HEK293 (cell line): Measurements from ENCODE around the gene SELENOK.

Source experiments
- ZBTB7A ChIP-seq: fragments of 450-650 bp; formaldehyde crosslinking; IDR thresholded peaks from 2 replicates; pipeline ENCODE4 v1.5.1; 2016; ENCODE audit warnings: low read depth, missing biosample characterization, missing genetic modification characterization
- ZNF544 ChIP-seq: fragments of 450-650 bp; formaldehyde crosslinking; IDR thresholded peaks from 2 replicates; pipeline ENCODE4 v1.5.0; 2017; ENCODE audit warnings: missing biosample characterization, missing genetic modification characterization
- ZNF660 ChIP-seq: fragments of 450-650 bp; IDR thresholded peaks from 2 replicates; pipeline ENCODE4 v1.5.1; 2018; ENCODE audit warnings: missing biosample characterization, mild to moderate bottlenecking, missing genetic modification characterization
- ZNF777 ChIP-seq: fragments of 450-650 bp; formaldehyde crosslinking; IDR thresholded peaks from 2 replicates; pipeline ENCODE4 v1.5.1; 2017; ENCODE audit warnings: missing biosample characterization, missing genetic modification characterization, borderline replicate concordance
- TF ChIP-seq, protein P1 (sequence below): fragments of 450-650 bp; formaldehyde crosslinking; IDR thresholded peaks from 2 replicates; pipeline ENCODE4 v1.5.1; 2016; ENCODE audit warnings: missing biosample characterization, missing genetic modification characterization
- TF ChIP-seq, protein P2 (sequence below): fragments of 450-650 bp; formaldehyde crosslinking; IDR thresholded peaks from 2 replicates; pipeline ENCODE4 v1.5.1; 2016; ENCODE audit warnings: missing biosample characterization, missing genetic modification characterization
- TF ChIP-seq, protein P3 (sequence below): fragments of 450-650 bp; formaldehyde crosslinking; IDR thresholded peaks from 2 replicates; pipeline ENCODE4 v1.5.1; 2016; ENCODE audit warnings: missing biosample characterization, missing genetic modification characterization
- TF ChIP-seq, protein P4 (sequence below): fragments of 450-650 bp; formaldehyde crosslinking; IDR thresholded peaks from 2 replicates; pipeline ENCODE4 v1.5.1; 2016; ENCODE audit warnings: missing biosample characterization, missing genetic modification characterization
- TF ChIP-seq, protein P5 (sequence below): sonication (generic); formaldehyde crosslinking; IDR thresholded peaks from 2 replicates; pipeline ENCODE4 v1.8.1; 2022; ENCODE audit warnings: mild to moderate bottlenecking, moderate library complexity, missing genetic modification reagents
- TF ChIP-seq, protein P6 (sequence below): fragments of 450-650 bp; formaldehyde crosslinking; IDR thresholded peaks from 2 replicates; pipeline ENCODE4 v1.5.1; 2016; ENCODE audit warnings: missing biosample characterization, missing genetic modification characterization, low read depth
- TF ChIP-seq, protein P7 (sequence below): fragments of 450-650 bp; formaldehyde crosslinking; IDR thresholded peaks from 2 replicates; pipeline ENCODE4 v1.5.1; 2016; ENCODE audit warnings: missing biosample characterization, missing genetic modification characterization

DNA sequence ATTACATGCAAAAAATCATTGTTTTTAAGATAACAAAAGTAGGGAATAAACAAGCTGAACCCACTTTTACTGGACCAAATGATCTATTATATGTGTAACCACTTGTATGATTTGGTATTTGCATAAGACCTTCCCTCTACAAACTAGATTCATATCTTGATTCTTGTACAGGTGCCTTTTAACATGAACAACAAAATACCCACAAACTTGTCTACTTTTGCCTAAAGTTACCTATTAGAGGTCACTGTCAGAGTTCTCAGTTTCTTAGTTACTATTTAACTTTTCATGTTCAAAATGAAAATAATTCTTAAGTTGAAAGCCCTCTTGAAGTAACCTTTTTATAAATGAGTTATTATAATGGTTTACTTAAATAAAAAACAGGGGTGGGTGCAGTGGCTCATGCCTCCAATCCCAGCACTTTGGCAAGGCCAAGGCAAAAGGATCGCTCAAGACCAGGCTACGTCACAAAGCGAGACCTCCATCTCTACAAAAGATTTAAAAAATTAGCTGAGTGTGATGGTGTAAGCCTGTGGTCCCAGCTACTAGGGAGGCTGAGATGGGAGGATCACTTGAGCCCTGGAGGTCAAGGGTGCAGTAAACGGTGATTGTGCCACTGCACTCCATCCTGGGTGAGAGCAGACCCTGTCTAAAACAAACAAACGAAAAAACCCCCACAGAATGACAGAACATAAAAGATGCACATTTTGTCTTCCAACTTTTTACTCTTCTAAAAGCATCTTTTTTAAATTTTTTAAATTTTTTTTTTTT, 25.7 kb downstream of the SELENOK start:
- TF ChIP-seq, protein P1, sequence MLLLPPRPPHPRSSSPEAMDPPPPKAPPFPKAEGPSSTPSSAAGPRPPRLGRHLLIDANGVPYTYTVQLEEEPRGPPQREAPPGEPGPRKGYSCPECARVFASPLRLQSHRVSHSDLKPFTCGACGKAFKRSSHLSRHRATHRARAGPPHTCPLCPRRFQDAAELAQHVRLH (tag by site-specific recombination) = no peak
- TF ChIP-seq, protein P2, sequence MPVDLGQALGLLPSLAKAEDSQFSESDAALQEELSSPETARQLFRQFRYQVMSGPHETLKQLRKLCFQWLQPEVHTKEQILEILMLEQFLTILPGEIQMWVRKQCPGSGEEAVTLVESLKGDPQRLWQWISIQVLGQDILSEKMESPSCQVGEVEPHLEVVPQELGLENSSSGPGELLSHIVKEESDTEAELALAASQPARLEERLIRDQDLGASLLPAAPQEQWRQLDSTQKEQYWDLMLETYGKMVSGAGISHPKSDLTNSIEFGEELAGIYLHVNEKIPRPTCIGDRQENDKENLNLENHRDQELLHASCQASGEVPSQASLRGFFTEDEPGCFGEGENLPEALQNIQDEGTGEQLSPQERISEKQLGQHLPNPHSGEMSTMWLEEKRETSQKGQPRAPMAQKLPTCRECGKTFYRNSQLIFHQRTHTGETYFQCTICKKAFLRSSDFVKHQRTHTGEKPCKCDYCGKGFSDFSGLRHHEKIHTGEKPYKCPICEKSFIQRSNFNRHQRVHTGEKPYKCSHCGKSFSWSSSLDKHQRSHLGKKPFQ = no peak
- TF ChIP-seq, protein P3, sequence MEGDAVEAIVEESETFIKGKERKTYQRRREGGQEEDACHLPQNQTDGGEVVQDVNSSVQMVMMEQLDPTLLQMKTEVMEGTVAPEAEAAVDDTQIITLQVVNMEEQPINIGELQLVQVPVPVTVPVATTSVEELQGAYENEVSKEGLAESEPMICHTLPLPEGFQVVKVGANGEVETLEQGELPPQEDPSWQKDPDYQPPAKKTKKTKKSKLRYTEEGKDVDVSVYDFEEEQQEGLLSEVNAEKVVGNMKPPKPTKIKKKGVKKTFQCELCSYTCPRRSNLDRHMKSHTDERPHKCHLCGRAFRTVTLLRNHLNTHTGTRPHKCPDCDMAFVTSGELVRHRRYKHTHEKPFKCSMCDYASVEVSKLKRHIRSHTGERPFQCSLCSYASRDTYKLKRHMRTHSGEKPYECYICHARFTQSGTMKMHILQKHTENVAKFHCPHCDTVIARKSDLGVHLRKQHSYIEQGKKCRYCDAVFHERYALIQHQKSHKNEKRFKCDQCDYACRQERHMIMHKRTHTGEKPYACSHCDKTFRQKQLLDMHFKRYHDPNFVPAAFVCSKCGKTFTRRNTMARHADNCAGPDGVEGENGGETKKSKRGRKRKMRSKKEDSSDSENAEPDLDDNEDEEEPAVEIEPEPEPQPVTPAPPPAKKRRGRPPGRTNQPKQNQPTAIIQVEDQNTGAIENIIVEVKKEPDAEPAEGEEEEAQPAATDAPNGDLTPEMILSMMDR (tag by site-specific recombination) = no peak
- TF ChIP-seq ZNF660 (no peak), ZNF777 (no peak), ZNF544 (no peak), ZBTB7A (tag by site-specific recombination) (no peak)
- TF ChIP-seq, protein P4, sequence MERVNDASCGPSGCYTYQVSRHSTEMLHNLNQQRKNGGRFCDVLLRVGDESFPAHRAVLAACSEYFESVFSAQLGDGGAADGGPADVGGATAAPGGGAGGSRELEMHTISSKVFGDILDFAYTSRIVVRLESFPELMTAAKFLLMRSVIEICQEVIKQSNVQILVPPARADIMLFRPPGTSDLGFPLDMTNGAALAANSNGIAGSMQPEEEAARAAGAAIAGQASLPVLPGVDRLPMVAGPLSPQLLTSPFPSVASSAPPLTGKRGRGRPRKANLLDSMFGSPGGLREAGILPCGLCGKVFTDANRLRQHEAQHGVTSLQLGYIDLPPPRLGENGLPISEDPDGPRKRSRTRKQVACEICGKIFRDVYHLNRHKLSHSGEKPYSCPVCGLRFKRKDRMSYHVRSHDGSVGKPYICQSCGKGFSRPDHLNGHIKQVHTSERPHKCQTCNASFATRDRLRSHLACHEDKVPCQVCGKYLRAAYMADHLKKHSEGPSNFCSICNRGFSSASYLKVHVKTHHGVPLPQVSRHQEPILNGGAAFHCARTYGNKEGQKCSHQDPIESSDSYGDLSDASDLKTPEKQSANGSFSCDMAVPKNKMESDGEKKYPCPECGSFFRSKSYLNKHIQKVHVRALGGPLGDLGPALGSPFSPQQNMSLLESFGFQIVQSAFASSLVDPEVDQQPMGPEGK = no peak
- TF ChIP-seq, protein P5, sequence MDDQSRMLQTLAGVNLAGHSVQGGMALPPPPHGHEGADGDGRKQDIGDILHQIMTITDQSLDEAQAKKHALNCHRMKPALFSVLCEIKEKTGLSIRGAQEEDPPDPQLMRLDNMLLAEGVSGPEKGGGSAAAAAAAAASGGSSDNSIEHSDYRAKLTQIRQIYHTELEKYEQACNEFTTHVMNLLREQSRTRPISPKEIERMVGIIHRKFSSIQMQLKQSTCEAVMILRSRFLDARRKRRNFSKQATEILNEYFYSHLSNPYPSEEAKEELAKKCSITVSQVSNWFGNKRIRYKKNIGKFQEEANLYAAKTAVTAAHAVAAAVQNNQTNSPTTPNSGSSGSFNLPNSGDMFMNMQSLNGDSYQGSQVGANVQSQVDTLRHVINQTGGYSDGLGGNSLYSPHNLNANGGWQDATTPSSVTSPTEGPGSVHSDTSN (CRISPR knock-in tag) = no peak
- TF ChIP-seq, protein P6, sequence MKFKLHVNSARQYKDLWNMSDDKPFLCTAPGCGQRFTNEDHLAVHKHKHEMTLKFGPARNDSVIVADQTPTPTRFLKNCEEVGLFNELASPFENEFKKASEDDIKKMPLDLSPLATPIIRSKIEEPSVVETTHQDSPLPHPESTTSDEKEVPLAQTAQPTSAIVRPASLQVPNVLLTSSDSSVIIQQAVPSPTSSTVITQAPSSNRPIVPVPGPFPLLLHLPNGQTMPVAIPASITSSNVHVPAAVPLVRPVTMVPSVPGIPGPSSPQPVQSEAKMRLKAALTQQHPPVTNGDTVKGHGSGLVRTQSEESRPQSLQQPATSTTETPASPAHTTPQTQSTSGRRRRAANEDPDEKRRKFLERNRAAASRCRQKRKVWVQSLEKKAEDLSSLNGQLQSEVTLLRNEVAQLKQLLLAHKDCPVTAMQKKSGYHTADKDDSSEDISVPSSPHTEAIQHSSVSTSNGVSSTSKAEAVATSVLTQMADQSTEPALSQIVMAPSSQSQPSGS (tag by site-specific recombination) = no peak
- TF ChIP-seq, protein P7, sequence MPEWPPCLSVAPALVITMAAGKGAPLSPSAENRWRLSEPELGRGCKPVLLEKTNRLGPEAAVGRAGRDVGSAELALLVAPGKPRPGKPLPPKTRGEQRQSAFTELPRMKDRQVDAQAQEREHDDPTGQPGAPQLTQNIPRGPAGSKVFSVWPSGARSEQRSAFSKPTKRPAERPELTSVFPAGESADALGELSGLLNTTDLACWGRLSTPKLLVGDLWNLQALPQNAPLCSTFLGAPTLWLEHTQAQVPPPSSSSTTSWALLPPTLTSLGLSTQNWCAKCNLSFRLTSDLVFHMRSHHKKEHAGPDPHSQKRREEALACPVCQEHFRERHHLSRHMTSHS (tag by site-specific recombination) = no peak
